ENCODE measurements around the gene LUZP1.

Gene LUZP1

GRCh38 chr1:23159963-23160877 is 8.4 kb downstream of the LUZP1 start:
- H3K4me1 Mint-ChIP-seq (ENCODE audit: low read depth in 2 of 2), result peaks cover 9 to 26% of the 10 kb centered on the region in 2 donors
- H3K4me3 Mint-ChIP-seq, result no peak overlapping the region
- no peaks in the 10 kb centered on the region for H3K9me3 Mint-ChIP-seq
- no peaks in the 10 kb centered on the region for H3K27me3 Mint-ChIP-seq
- DNase-seq (no peak), ATAC-seq (replicated peaks) (no peak)
- peaks cover 7% of the 10 kb centered on the region for H3K36me3 Mint-ChIP-seq (ENCODE audit: insufficient read depth)
- H3K27ac Mint-ChIP-seq, result no peak overlapping the region

GRCh38 chr1:23156940-23157339 is 11.7 kb downstream of the LUZP1 start:
- Mint-ChIP-seq H3K27ac (no peak overlapping the region), H3K4me3 (no peak overlapping the region), H3K27me3 (no peaks in the 10 kb centered on the region), H3K36me3 (ENCODE audit: insufficient read depth) (peaks cover 6% of the 10 kb centered on the region), H3K9me3 (no peaks in the 10 kb centered on the region), H3K4me1 (ENCODE audit: low read depth in 2 of 2) (peaks cover 8 to 33% of the 10 kb centered on the region in 2 donors)
- no peak for ATAC-seq (replicated peaks)
- no peak for DNase-seq

- no peak overlapping the region for H3K4me3 Mint-ChIP-seq
- ATAC-seq (replicated peaks) (no peak), DNase-seq (no peak)
- H3K36me3 Mint-ChIP-seq (ENCODE audit: insufficient read depth), result peaks cover 6% of the 10 kb centered on the region
- no peaks in the 10 kb centered on the region for H3K27me3 Mint-ChIP-seq
- H3K4me1 Mint-ChIP-seq (ENCODE audit: low read depth in 2 of 2), result peaks cover 16 to 33% of the 10 kb centered on the region in 2 donors
- no peaks in the 10 kb centered on the region for H3K9me3 Mint-ChIP-seq
- H3K27ac Mint-ChIP-seq, result no peak overlapping the region
Measured at GRCh38 chr1:23152966-23153684, 15.5 kb downstream of the LUZP1 start.

- no peaks in the 10 kb centered on the region for H3K27me3 Mint-ChIP-seq
- H3K4me3 Mint-ChIP-seq, result no peak overlapping the region
- H3K27ac Mint-ChIP-seq, result no peak overlapping the region
- no peak for DNase-seq
- no peak for ATAC-seq (replicated peaks)
- H3K36me3 Mint-ChIP-seq (ENCODE audit: insufficient read depth), result peaks cover 7% of the 10 kb centered on the region
- no peaks in the 10 kb centered on the region for H3K9me3 Mint-ChIP-seq
- peaks cover 17 to 34% of the 10 kb centered on the region in 2 donors for H3K4me1 Mint-ChIP-seq (ENCODE audit: low read depth in 2 of 2)
Measured at GRCh38 chr1:23150742-23151141, 17.9 kb downstream of the LUZP1 start.

DNA sequence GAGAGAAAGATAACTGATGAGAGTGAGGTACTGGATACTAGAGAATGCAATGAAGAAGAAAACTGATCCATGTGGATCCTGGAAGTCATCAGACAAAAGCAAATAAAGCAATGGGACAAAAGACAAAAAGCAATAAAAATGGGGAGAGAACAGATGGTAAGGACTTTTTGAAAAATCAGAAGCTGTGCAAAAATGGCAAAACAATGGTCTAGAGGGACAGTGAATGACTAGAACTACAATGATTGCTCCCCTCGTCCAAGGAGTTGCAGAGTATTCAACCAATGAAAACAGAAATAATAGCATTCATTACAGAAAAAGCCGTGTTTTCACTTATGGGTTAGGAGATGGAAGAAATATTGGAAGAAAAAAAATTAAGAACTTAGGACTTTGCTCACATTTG is 18.5 kb downstream of the LUZP1 start:
- Mint-ChIP-seq H3K4me1 (ENCODE audit: low read depth in 2 of 2) (peaks cover 17 to 34% of the 10 kb centered on the region in 2 donors), H3K9me3 (no peaks in the 10 kb centered on the region), H3K27ac (no peak overlapping the region), H3K36me3 (ENCODE audit: insufficient read depth) (peaks cover 12% of the 10 kb centered on the region), H3K4me3 (no peak overlapping the region), H3K27me3 (no peaks in the 10 kb centered on the region)
- ATAC-seq (replicated peaks) (no peak), DNase-seq (no peak)

GRCh38 chr1:23149114-23149513 is 19.5 kb downstream of the LUZP1 start:
- Mint-ChIP-seq H3K9me3 (no peaks in the 10 kb centered on the region), H3K36me3 (ENCODE audit: insufficient read depth) (peaks cover 9% of the 10 kb centered on the region), H3K4me3 (no peak overlapping the region), H3K27me3 (no peaks in the 10 kb centered on the region), H3K27ac (no peak overlapping the region), H3K4me1 (ENCODE audit: low read depth in 2 of 2) (peaks cover 19 to 38% of the 10 kb centered on the region in 2 donors)
- DNase-seq, result no peak
- no peak for ATAC-seq (replicated peaks)

DNA sequence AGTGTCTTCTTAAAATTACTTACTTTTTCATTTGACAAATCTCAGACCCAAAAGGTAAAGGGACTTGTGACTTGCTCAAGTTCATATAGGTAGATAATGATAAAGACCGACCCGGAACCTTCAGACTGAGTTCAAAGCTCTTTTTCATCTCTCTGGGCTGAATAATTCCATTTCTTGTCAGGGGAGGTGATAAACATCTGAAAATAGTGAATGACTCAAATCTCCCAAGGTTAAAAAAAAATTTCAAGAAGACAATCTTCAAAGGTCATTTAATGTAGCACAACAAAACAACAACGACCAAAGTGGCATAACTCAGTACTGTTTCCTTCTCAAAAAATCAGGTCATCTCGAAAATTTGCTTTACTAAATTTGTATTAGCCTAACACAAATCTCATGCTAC is 20.6 kb downstream of the LUZP1 start:
- no peaks in the 10 kb centered on the region for H3K9me3 Mint-ChIP-seq
- no peak overlapping the region for H3K4me3 Mint-ChIP-seq
- H3K36me3 Mint-ChIP-seq (ENCODE audit: insufficient read depth), result peaks cover 9% of the 10 kb centered on the region
- no peak overlapping the region for H3K27ac Mint-ChIP-seq
- DNase-seq (no peak), ATAC-seq (replicated peaks) (peak; percentile 40)
- H3K27me3 Mint-ChIP-seq, result no peaks in the 10 kb centered on the region
- H3K4me1 Mint-ChIP-seq (ENCODE audit: low read depth in 2 of 2), result peaks cover 16 to 39% of the 10 kb centered on the region in 2 donors

- Mint-ChIP-seq H3K36me3 (ENCODE audit: insufficient read depth) (peaks cover 24% of the 10 kb centered on the region), H3K4me3 (no peak overlapping the region), H3K27me3 (no peaks in the 10 kb centered on the region), H3K9me3 (no peaks in the 10 kb centered on the region), H3K27ac (peak overlapping the region in 1 of 2 donors; percentile 47), H3K4me1 (ENCODE audit: low read depth in 2 of 2) (peaks cover 15 to 32% of the 10 kb centered on the region in 2 donors)
- DNase-seq (no peak), ATAC-seq (replicated peaks) (no peak)
Measured at GRCh38 chr1:23140940-23141596, 27.6 kb downstream of the LUZP1 start.

- H3K4me1 Mint-ChIP-seq (ENCODE audit: low read depth in 2 of 2), result peaks cover 7 to 19% of the 10 kb centered on the region in 2 donors
- H3K36me3 Mint-ChIP-seq (ENCODE audit: insufficient read depth), result peaks cover 11% of the 10 kb centered on the region
- H3K27me3 Mint-ChIP-seq, result no peaks in the 10 kb centered on the region
- ATAC-seq (replicated peaks) (no peak), DNase-seq (no peak)
- no peak overlapping the region for H3K27ac Mint-ChIP-seq
- no peak overlapping the region for H3K4me3 Mint-ChIP-seq
- no peaks in the 10 kb centered on the region for H3K9me3 Mint-ChIP-seq
Measured at GRCh38 chr1:23135268-23135667, 33.4 kb downstream of the LUZP1 start.

DNA sequence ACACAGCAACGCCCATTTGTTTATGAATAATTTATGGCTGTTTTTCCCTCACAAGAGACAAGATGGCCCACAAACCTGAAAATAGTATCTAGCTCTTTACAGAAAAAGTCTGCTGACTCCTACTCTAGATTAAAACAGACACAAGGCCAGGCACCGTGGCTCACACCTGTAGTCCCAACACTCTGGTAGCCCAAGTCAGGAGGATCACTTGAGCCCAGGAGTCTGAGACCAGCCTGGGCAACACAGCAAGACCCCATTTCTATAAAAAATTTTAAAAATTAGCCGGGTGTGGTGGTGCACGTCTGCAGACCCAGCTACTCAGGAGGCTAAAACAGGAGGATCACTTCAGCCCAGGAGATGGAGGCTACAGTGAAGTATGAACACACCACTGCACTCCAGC is 34.6 kb downstream of the LUZP1 start:
- no peaks in the 10 kb centered on the region for H3K27me3 Mint-ChIP-seq
- no peak for DNase-seq
- H3K4me1 Mint-ChIP-seq (ENCODE audit: low read depth in 2 of 2), result peaks cover 7 to 13% of the 10 kb centered on the region in 2 donors
- H3K9me3 Mint-ChIP-seq, result no peaks in the 10 kb centered on the region
- H3K36me3 Mint-ChIP-seq (ENCODE audit: insufficient read depth), result peaks cover 4% of the 10 kb centered on the region
- no peak for ATAC-seq (replicated peaks)
- no peak overlapping the region for H3K4me3 Mint-ChIP-seq
- no peak overlapping the region for H3K27ac Mint-ChIP-seq

DNA sequence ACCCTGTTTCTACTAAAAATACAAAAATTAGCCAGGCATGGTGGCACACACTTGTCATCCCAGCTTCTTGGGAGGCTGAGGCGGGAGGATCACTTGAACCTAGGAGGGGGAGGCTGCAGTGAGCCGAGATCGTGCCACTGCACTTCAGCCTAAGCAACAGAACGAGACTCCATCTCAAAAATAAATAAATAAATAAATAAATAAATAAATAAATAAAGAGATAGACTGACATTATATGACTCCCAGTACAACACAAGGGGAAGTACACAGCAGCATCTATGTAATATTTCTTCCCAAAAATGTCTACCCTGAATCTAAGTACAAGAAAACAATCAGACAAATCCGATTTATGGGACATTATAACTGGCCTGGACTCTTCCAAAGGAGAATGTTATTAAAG is 35.1 kb downstream of the LUZP1 start:
- H3K27me3 Mint-ChIP-seq, result no peaks in the 10 kb centered on the region
- no peak for ATAC-seq (replicated peaks)

DNA sequence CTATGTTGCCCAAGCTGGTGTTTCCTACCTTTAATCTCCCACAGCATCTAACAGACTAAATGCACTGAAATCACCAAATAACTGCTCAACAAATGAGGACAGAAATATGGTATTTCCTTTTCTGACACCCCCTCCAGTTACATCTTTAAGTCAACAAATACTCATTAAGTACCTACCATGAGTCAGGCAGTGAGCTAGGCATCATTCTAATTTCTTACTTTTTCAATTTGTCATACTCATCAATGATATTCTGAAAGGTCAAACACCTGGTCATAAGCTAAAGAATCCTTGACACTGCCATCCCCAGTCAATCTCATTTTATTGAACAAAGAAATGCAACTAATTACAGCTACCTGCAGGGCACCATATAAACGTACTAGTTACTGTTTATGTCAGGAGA is 36.6 kb downstream of the LUZP1 start:
- DNase-seq (no peak), ATAC-seq (replicated peaks) (no peak)
- Mint-ChIP-seq H3K4me1 (ENCODE audit: low read depth in 2 of 2) (peaks cover 3 to 7% of the 10 kb centered on the region in 2 donors), H3K27ac (no peak overlapping the region), H3K36me3 (ENCODE audit: insufficient read depth) (peaks cover 4% of the 10 kb centered on the region), H3K27me3 (no peaks in the 10 kb centered on the region), H3K9me3 (no peaks in the 10 kb centered on the region), H3K4me3 (no peak overlapping the region)

More for the DNA sequence above, 35.1 kb downstream of the LUZP1 start:
- Mint-ChIP-seq H3K4me1 (ENCODE audit: low read depth in 2 of 2) (peaks cover 7 to 13% of the 10 kb centered on the region in 2 donors), H3K9me3 (no peaks in the 10 kb centered on the region), H3K36me3 (ENCODE audit: insufficient read depth) (peaks cover 4% of the 10 kb centered on the region), H3K27ac (no peak overlapping the region), H3K4me3 (no peak overlapping the region)
- DNase-seq, result no peak

- DNase-seq, result no peak
- H3K27me3 Mint-ChIP-seq, result no peaks in the 10 kb centered on the region
- H3K27ac Mint-ChIP-seq, result no peak overlapping the region
Measured at GRCh38 chr1:23129846-23130245, 38.8 kb downstream of the LUZP1 start.

More at GRCh38 chr1:23129846-23130245, 38.8 kb downstream of the LUZP1 start:
- H3K4me1 Mint-ChIP-seq (ENCODE audit: low read depth in 2 of 2), result peaks cover 8 to 10% of the 10 kb centered on the region in 2 donors
- H3K4me3 Mint-ChIP-seq, result no peak overlapping the region
- no peaks in the 10 kb centered on the region for H3K9me3 Mint-ChIP-seq
- no peak for ATAC-seq (replicated peaks)
- H3K36me3 Mint-ChIP-seq (ENCODE audit: insufficient read depth), result peaks cover 8% of the 10 kb centered on the region
